ENCODE results near the gene CD2AP. TPM values are rescaled to one million over a fixed set of nuclear protein-coding genes. Genes with fewer than 3 reads are reported as not detected.

Gene CD2AP
- total and polyA plus RNA-seq, 9 donors: 6.9 to 40.7 (median 15.5) TPM

GRCh38 chr6:47519279-47519678, 41.7 kb downstream of the CD2AP start:
- no peak for DNase-seq
- no peak overlapping the region for H3K27ac ChIP-seq
- no peak overlapping the region for H3K4me3 ChIP-seq
- no peaks in the 10 kb centered on the region for H3K4me1 ChIP-seq (ENCODE audit: insufficient read depth)
- no peaks in the 10 kb centered on the region for H3K9me3 ChIP-seq
- no peaks in the 10 kb centered on the region for H3K36me3 ChIP-seq
- TF ChIP-seq CTCF (IDR thresholded peaks at IDR 0.05): no peak
- no peak for TF ChIP-seq POLR2A (IDR thresholded peaks at IDR 0.05)
- TF ChIP-seq EP300 (IDR thresholded peaks at IDR 0.05): no peak
- H3K27me3 ChIP-seq: no peaks in the 10 kb centered on the region
- intact Hi-C loops (cut with DNase I): no loop called here
- WGBS, 3 donors: 84 to 95% (median 92%) methylated on average over 2 of the region's 2 CpGs

DNA sequence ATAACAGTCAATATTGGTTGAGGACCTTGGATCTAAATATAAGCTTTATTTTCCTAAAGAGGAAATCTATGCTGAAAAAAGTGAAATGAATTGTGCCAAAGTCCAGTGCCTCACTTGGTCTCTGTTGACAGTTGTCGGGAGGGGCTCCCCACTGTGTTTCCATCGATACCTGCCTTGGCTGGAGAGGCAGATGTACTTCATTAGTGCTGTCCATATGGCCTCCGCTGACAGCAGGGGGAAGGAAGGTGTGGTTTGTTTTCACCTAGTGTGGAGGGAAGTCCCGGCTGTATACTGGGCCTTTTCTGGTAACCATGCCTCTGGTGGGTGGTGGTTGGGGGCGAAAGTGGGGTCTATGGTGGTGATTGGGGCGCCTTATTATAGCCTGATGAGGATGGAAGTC, 42.7 kb downstream of the CD2AP start:
- no peaks in the 10 kb centered on the region for H3K36me3 ChIP-seq
- DNase-seq: no peak
- H3K4me1 ChIP-seq (ENCODE audit: insufficient read depth): no peaks in the 10 kb centered on the region
- H3K9me3 ChIP-seq: no peaks in the 10 kb centered on the region
- H3K27ac ChIP-seq: no peak overlapping the region
- 79 to 98% (median 85%) methylated on average over 6 of the region's 6 CpGs for WGBS, 3 donors
- TF ChIP-seq POLR2A (IDR thresholded peaks at IDR 0.05) (no peak), EP300 (IDR thresholded peaks at IDR 0.05) (no peak), CTCF (IDR thresholded peaks at IDR 0.05) (no peak)
- H3K4me3 ChIP-seq: no peak overlapping the region
- H3K27me3 ChIP-seq: no peaks in the 10 kb centered on the region
- intact Hi-C loops (cut with DNase I): no loop called here

GRCh38 chr6:47521961-47522360, 44.4 kb downstream of the CD2AP start:
- H3K9me3 ChIP-seq: no peaks in the 10 kb centered on the region

GRCh38 chr6:47524136-47524845, 46.7 kb downstream of the CD2AP start:
- intact Hi-C loops (cut with DNase I): no loop called here
- H3K36me3 ChIP-seq: no peaks in the 10 kb centered on the region
- TF ChIP-seq POLR2A (IDR thresholded peaks at IDR 0.05) (no peak), EP300 (IDR thresholded peaks at IDR 0.05) (no peak), CTCF (IDR thresholded peaks at IDR 0.05) (no peak)
- no peak overlapping the region for H3K27ac ChIP-seq
- DNase-seq: no peak
- H3K27me3 ChIP-seq: no peaks in the 10 kb centered on the region
- H3K4me3 ChIP-seq: no peak overlapping the region
- no peaks in the 10 kb centered on the region for H3K9me3 ChIP-seq
- no peaks in the 10 kb centered on the region for H3K4me1 ChIP-seq (ENCODE audit: insufficient read depth)
- WGBS, 3 donors: 46 to 68% (median 61%) methylated on average over 3 of the region's 3 CpGs

More at GRCh38 chr6:47521961-47522360, 44.4 kb downstream of the CD2AP start:
- intact Hi-C loops (cut with DNase I): no loop called here
- H3K4me1 ChIP-seq (ENCODE audit: insufficient read depth): no peaks in the 10 kb centered on the region
- 82 to 94% (median 87%) methylated on average over 6 of the region's 6 CpGs for WGBS, 3 donors
- no peaks in the 10 kb centered on the region for H3K36me3 ChIP-seq
- no peak for TF ChIP-seq EP300 (IDR thresholded peaks at IDR 0.05)
- no peak for TF ChIP-seq CTCF (IDR thresholded peaks at IDR 0.05)
- no peak for TF ChIP-seq POLR2A (IDR thresholded peaks at IDR 0.05)
- no peak overlapping the region for H3K27ac ChIP-seq
- no peak for DNase-seq
- no peaks in the 10 kb centered on the region for H3K27me3 ChIP-seq
- H3K4me3 ChIP-seq: no peak overlapping the region
